Upper lobe of right lung (tissue), 1 donor: ENCODE results near the gene SAP130. TPM values are rescaled to one million over a fixed set of nuclear protein-coding genes. Genes with fewer than 3 reads are reported as not detected.

Experiments
- ATAC-seq: fragments of 200-7000 bp; cut with Tn5 transposase; one replicate; pipeline ENCODE4 v1.9.1; 2020; ENCODE audit warnings: mild to moderate bottlenecking, moderate library complexity
- DNase-seq: peaks from one replicate; pipeline ENCODE4 v3.0.0-alpha.2; 2020
- H3K27ac ChIP-seq: fragments of 200-600 bp; one replicate; pipeline ENCODE4 v1.8.0; 2022
- H3K27me3 ChIP-seq: fragments of 200-600 bp; one replicate; pipeline ENCODE4 v1.8.0; 2022; ENCODE audit warnings: mild to moderate bottlenecking
- H3K36me3 ChIP-seq: fragments of 200-600 bp; one replicate; pipeline ENCODE4 v1.8.0; 2022
- H3K4me1 ChIP-seq: fragments of 200-600 bp; one replicate; pipeline ENCODE4 v1.8.0; 2022
- H3K4me3 ChIP-seq: fragments of 200-600 bp; one replicate; pipeline ENCODE4 v1.8.0; 2022; ENCODE audit warnings: mild to moderate bottlenecking
- H3K9me3 ChIP-seq: fragments of 200-600 bp; one replicate; pipeline ENCODE4 v1.8.0; 2022
- CTCF ChIP-seq: fragments of 200-600 bp; IDR thresholded peaks from one replicate; pipeline ENCODE4 v1.8.0; 2022; ENCODE audit warnings: antibody characterized with exemption
- intact Hi-C: fragments of 100-400 bp; cut with DNase I; formaldehyde crosslinking; loops from one replicate; pipeline ENCODE4 v1.11.0; 2022
- total RNA-seq: library from RNA; stranded (reverse); fragmentation: NEBNext Ultra II Directional; extraction: Animal tissue kit (Norgen Biotek cat#: 25700); gene quantifications from one replicate; pipeline ENCODE4 v1.2.1, GENCODE V29; 2021
- donor health status: DM: no; HTN: yes; CAD: no; lungs with severe emphysema.

Gene SAP130
- total RNA-seq, 1 donor from 2014 or later: 16.9 TPM

GRCh38 chr2:128062571-128062970 is 34.7 kb upstream of the SAP130 start:
- intact Hi-C loops: no loop called here
- DNase-seq (no peak), ATAC-seq (no peak)
- Histone ChIP-seq H3K4me3 (no peak overlapping the region), H3K27ac (no peak overlapping the region), H3K36me3 (no peaks in the 10 kb centered on the region), H3K9me3 (no peaks in the 10 kb centered on the region), H3K4me1 (no peaks in the 10 kb centered on the region), H3K27me3 (peaks cover 4% of the 10 kb centered on the region)
- TF ChIP-seq CTCF: no peak

- ATAC-seq (no peak), DNase-seq (no peak)
- Histone ChIP-seq H3K9me3 (no peaks in the 10 kb centered on the region), H3K4me3 (no peak overlapping the region), H3K4me1 (no peaks in the 10 kb centered on the region), H3K27ac (no peak overlapping the region), H3K36me3 (no peaks in the 10 kb centered on the region), H3K27me3 (peaks cover 4% of the 10 kb centered on the region)
- no peak for TF ChIP-seq CTCF
- intact Hi-C loops: no loop called here
These were observed 30.3 kb upstream of the SAP130 start for GRCh38 chr2:128058114-128058513.

GRCh38 chr2:128057334-128057733 is 29.5 kb upstream of the SAP130 start:
- H3K36me3 ChIP-seq: no peaks in the 10 kb centered on the region
- intact Hi-C loops: no loop called here
- TF ChIP-seq CTCF: no peak
- no peaks in the 10 kb centered on the region for H3K4me1 ChIP-seq
- H3K27me3 ChIP-seq: peaks cover 4% of the 10 kb centered on the region
- no peak for ATAC-seq
- no peak overlapping the region for H3K4me3 ChIP-seq
- no peak for DNase-seq
- H3K27ac ChIP-seq: no peak overlapping the region
- no peaks in the 10 kb centered on the region for H3K9me3 ChIP-seq

GRCh38 chr2:128054104-128054885 is 26.4 kb upstream of the SAP130 start:
- no peak for TF ChIP-seq CTCF
- Histone ChIP-seq H3K4me1 (no peaks in the 10 kb centered on the region), H3K27me3 (no peaks in the 10 kb centered on the region)

GRCh38 chr2:128053331-128053730 is 25.5 kb upstream of the SAP130 start:
- no peaks in the 10 kb centered on the region for H3K4me1 ChIP-seq
- TF ChIP-seq CTCF: no peak
- no peaks in the 10 kb centered on the region for H3K9me3 ChIP-seq
- no peak overlapping the region for H3K4me3 ChIP-seq
- H3K36me3 ChIP-seq: no peaks in the 10 kb centered on the region
- DNase-seq (no peak), ATAC-seq (no peak)
- H3K27me3 ChIP-seq: no peaks in the 10 kb centered on the region
- no peak overlapping the region for H3K27ac ChIP-seq
- intact Hi-C loops: no loop called here

More at GRCh38 chr2:128054104-128054885, 26.4 kb upstream of the SAP130 start:
- ATAC-seq (no peak), DNase-seq (no peak)
- H3K4me3 ChIP-seq: no peak overlapping the region
- H3K9me3 ChIP-seq: no peaks in the 10 kb centered on the region
- H3K27ac ChIP-seq: no peak overlapping the region
- H3K36me3 ChIP-seq: no peaks in the 10 kb centered on the region
- intact Hi-C loops: no loop called here
